Measurements from ENCODE around the gene ARID1B.

ARID1B gene

GRCh38 chr6:157216570-157216969 is 439.4 kb downstream of the ARID1B start:
- Histone ChIP-seq H2AFZ (no peak overlapping the region), H3K4me1 (peaks cover 2% of the 10 kb centered on the region), H3K79me2 (no peaks in the 10 kb centered on the region), H3K4me3 (ENCODE audit: low read depth, low read length) (no peak overlapping the region), H3K27me3 (ENCODE audit: control insufficient read depth, insufficient read depth, low read length) (no peaks in the 10 kb centered on the region), H3K9ac (no peak overlapping the region), H3K36me3 (ENCODE audit: control insufficient read depth, insufficient read depth, low read length) (no peaks in the 10 kb centered on the region), H3K27ac (no peak overlapping the region), H3K9me3 (ENCODE audit: control insufficient read depth, low read length) (no peaks in the 10 kb centered on the region), H3K4me2 (ENCODE audit: low read length) (no peak overlapping the region)
- TF ChIP-seq, protein P1, sequence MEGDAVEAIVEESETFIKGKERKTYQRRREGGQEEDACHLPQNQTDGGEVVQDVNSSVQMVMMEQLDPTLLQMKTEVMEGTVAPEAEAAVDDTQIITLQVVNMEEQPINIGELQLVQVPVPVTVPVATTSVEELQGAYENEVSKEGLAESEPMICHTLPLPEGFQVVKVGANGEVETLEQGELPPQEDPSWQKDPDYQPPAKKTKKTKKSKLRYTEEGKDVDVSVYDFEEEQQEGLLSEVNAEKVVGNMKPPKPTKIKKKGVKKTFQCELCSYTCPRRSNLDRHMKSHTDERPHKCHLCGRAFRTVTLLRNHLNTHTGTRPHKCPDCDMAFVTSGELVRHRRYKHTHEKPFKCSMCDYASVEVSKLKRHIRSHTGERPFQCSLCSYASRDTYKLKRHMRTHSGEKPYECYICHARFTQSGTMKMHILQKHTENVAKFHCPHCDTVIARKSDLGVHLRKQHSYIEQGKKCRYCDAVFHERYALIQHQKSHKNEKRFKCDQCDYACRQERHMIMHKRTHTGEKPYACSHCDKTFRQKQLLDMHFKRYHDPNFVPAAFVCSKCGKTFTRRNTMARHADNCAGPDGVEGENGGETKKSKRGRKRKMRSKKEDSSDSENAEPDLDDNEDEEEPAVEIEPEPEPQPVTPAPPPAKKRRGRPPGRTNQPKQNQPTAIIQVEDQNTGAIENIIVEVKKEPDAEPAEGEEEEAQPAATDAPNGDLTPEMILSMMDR (IDR thresholded peaks at IDR 0.05) = no peak

DNA sequence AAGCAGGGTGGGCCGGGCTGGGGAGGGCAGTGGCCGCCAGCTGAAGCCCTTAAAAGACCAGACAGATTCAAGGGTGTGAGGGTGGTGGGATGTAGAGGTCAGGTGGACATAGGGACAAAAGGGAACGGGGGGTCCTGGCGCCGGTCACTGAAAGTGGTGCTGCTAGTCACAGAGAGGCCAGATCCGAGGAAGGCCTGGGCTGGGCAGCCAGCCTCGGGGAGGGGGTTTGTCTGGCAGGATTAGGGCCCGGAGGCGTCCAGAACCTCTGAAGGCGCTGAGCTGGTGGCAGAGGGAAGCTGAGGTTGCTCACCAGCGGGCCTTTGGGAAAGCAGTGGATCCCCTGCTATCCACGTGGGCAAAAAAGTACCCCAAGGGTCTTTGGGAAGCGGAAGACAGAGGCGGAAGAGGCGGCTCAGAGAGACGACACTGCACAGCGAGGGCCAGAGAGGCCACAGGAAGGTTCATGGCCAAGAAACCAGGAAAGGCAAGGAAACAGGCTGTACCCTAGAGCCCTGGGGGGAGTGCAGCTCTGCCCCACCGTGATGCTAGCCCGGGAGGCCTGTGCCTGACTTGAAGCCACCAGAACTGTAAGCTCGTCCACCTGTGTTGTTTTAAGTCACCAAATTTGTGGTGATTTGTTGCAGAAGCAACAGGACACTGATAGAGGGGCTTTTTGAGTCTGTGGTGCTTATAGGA is 440.2 kb downstream of the ARID1B start:
- Histone ChIP-seq H3K4me2 (ENCODE audit: low read length) (no peak overlapping the region), H3K79me2 (no peaks in the 10 kb centered on the region), H3K9ac (no peak overlapping the region), H3K27me3 (ENCODE audit: control insufficient read depth, insufficient read depth, low read length) (no peaks in the 10 kb centered on the region), H3K36me3 (ENCODE audit: control insufficient read depth, insufficient read depth, low read length) (no peaks in the 10 kb centered on the region), H3K27ac (no peak overlapping the region), H2AFZ (no peak overlapping the region), H3K4me1 (peaks cover 2% of the 10 kb centered on the region), H3K4me3 (ENCODE audit: low read depth, low read length) (no peak overlapping the region), H3K9me3 (ENCODE audit: control insufficient read depth, low read length) (no peaks in the 10 kb centered on the region)
- TF ChIP-seq, protein P1 (IDR thresholded peaks at IDR 0.05) = no peak

DNA sequence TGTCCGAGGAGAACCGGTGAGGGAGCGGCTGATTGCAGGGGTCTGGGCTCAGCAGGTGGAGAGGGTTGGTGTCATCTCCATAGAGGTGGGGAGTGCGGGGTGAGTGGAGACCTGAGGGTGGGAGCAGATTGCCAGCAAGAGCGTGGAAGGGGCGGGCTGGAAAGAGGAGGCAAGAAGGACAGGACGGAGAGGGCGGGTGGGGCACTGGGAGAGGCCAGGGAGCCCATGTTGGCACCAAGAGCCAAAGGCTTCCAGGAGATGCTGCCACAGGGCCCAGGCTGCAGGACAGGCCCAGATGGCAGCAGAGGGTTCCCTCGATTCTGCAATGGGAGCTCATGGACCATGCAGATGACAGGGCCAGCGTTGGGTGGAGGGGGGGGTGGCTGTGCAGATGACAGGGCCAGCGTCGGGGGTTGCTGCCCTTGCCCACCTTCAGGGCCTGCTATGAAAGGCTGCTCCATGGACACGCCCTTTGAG is 440.8 kb downstream of the ARID1B start:
- H3K79me2 ChIP-seq = no peaks in the 10 kb centered on the region
- H3K36me3 ChIP-seq (ENCODE audit: control insufficient read depth, insufficient read depth, low read length) = no peaks in the 10 kb centered on the region
- no peaks in the 10 kb centered on the region for H3K9me3 ChIP-seq (ENCODE audit: control insufficient read depth, low read length)
- no peak overlapping the region for H3K4me2 ChIP-seq (ENCODE audit: low read length)
- no peaks in the 10 kb centered on the region for H3K27me3 ChIP-seq (ENCODE audit: control insufficient read depth, insufficient read depth, low read length)
- H3K4me1 ChIP-seq = peaks cover 2% of the 10 kb centered on the region
- no peak overlapping the region for H2AFZ ChIP-seq
- TF ChIP-seq, protein P1 (IDR thresholded peaks at IDR 0.05) = no peak
- H3K9ac ChIP-seq = no peak overlapping the region
- H3K4me3 ChIP-seq (ENCODE audit: low read depth, low read length) = no peak overlapping the region
- no peak overlapping the region for H3K27ac ChIP-seq

DNA sequence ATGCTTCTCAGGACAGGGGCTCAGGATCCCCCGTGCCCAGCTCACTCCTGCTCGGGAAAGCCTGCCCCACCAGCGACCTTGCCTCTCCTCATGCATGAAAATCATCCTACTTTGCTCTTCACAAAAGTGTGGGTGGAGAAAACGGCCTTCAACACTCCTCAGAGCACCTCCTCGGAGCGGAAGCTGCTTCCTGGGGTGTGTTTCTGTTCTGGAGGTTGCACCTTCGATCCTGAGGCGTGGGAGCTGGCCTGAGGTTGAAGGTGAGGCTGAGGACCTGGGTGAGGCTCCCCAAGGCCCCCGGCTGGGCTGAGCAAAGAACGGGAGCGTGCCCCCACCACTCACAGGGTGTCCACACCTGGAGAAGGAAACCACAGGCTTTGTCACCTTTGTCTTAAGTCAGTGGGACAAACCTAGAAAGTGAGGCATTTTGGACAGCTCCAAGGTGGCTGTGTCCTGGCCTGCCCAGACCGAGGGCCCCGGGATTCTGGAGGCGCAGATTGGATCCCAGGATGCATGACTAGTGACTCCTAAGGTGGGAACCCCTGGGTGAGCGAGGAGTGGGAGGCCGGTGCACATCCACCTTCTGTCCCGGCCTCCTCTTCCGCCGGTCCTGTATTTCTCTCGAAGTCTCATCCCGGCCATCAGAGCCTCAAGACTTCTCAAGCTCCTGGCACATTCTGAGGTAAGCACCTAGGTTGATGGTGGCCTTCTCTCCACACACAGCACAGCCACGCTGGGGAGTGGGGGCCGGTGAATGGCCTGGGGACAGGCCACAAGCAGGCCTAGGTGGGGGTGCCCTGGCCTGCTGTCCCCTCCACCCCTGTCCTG is 441.4 kb downstream of the ARID1B start:
- no peaks in the 10 kb centered on the region for H3K79me2 ChIP-seq
- no peak overlapping the region for H3K4me3 ChIP-seq (ENCODE audit: low read depth, low read length)
- H3K4me2 ChIP-seq (ENCODE audit: low read length) = no peak overlapping the region
- no peak overlapping the region for H3K9ac ChIP-seq
- H3K27me3 ChIP-seq (ENCODE audit: control insufficient read depth, insufficient read depth, low read length) = no peaks in the 10 kb centered on the region
- no peak overlapping the region for H2AFZ ChIP-seq
- no peaks in the 10 kb centered on the region for H3K36me3 ChIP-seq (ENCODE audit: control insufficient read depth, insufficient read depth, low read length)
- peaks cover 2% of the 10 kb centered on the region for H3K4me1 ChIP-seq
- TF ChIP-seq, protein P1 (IDR thresholded peaks at IDR 0.05) = no peak
- H3K27ac ChIP-seq = no peak overlapping the region
- no peaks in the 10 kb centered on the region for H3K9me3 ChIP-seq (ENCODE audit: control insufficient read depth, low read length)
